Brain pericyte (primary cell): ENCODE data around the gene OR10J5.
"Not testable (repeated sequence)": the region's sequence is repeated elsewhere in the genome, so short reads cannot be mapped to it uniquely, and the experiment has no call there.

ENCODE experiments used
- DNase-seq: peaks from one replicate; pipeline ENCODE4 v3.0.0-alpha.2; 2012; ENCODE audit warnings: low read depth, low spot score

OR10J5 gene

GRCh38 chr1:159535907-159536306, at the start of gene OR10J5:
Gene OR10J5, minus strand, starts transcription at chr1:159536007. Its CDS starts 0 bp downstream, at chr1:159536007.
- DNase-seq, result no peak

DNA sequence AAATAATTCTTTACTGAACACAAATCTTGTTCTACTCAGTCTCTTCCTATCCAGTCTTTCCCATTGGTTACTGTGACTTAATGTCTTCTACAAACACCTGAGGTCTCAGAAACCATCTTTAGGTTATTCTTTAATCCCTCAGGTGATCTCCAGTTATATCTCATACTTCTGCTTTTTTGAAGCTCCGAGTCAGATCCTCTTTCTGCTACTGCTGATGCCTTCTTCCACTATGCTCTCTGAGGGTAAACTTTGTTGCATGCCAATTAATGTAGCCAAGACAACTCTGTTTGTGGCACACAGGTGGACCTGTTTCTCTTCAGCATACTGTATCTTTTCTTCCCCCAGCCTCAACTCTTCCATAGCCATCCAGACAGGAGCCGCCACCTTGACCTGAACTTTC, 48.7 kb upstream of the OR10J5 start:
- no peak for DNase-seq

DNA sequence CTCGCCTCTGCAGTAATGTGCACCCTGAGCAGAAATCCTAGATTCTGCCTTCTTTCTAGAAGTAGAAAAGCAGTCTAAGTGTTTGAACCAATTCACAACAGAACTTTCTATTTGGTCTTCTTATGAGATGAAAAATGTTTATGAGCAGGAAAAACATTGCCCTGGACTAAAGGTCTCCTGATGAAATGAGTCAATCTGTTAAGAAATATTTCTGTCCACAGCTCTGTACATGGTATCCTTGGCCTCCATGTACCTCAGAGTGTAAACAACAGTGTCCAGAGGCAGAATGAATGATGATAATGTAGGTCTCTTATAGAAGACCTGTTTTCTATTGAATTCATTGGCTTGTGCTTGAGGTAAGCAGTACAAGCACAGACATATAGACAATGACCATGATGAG, 45.6 kb upstream of the OR10J5 start:
- no peak for DNase-seq

DNA sequence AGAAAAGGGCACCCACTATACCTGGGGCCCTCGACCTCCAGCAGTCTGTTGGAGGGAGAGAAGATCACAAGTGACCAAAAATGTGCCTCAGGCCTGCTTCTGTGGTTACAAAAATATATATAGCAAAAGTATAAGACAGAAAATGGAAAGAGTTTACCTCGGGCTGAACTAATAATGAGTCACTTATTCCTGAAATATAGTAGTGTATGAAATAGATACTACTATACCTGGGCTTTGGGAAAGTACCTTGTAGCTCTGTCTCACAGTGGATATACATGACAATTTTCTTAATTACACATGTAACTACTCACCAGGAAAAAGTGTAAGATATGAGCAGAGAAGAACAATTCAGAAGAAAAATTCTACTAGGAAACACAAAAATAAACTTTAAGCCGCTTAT, 44.5 kb upstream of the OR10J5 start:
- no peak for DNase-seq

DNA sequence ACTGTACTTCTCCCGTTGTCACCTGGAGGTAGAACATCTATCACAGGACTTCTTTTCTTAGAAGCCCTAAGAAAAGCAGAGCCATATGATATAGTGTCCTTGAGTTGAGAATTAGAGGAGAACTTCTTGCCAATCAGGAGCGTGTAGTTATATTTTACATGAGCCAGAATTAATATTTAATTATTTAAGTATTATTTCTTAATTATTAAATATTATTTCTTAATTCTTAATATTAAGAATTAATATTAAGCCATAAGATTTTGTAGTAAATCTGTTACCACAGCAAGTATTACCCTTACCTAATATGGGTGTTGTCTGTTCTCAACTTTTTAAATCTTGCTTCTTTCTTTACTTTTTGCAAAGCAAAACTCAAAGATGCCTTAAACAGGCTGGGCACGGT, 41.6 kb upstream of the OR10J5 start:
- no peak for DNase-seq

DNA sequence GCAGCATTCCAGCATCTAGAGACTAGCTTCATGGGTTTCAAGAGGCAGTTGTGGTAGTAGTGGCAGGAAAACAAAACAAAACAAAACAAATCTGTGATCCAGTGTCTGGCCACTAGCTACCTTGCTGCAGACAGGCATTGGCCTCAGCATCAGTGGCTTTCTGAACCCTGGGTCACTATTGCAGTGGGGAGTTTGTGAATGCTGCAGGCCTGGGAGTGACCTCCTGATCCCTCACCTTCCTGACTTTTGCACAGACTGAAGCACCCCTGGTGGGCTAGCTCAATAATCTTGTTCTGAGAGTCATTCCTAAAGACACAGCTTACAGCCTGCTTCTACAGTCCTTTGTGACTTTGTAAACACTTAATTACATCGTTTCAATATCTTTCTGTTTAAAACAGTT, 26.9 kb upstream of the OR10J5 start:
- DNase-seq, result no peak

DNA sequence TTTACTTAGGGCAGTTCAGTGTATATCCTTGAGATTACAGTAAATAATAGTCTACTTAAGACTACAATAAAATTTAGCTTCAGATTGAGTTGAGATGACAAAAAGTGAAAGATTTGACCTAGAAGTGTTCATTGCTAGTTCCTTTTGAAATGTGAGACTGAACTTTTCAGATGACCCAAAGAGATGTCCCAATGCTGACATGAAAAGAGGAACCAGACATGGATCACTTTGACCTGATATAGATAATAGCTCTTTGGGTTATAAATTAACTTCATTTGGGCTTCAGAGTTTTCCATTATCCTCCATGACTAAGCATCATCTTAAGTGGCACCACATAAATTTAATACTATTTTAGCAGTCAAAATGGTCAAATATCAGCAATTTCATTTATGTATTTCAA, 25.7 kb upstream of the OR10J5 start:
- no peak for DNase-seq

DNA sequence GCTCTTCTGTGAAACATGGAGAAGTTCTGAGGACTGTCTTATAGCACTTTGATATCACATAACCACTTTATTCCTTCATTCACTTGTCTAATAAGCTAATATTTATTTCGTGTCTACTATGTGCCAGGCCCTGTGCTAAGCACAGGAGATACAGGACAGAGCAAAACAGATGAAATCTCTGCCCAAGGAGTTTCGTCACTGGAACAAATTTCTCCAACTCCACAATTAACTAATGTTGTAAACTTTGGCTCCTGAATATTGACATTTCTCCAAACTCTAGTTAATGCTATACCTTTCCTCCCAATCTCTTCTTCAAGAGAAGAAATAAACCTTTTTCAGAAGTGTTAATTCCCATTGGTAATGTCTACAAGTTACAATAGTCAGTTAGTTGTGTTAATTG, 24.8 kb upstream of the OR10J5 start:
- DNase-seq, result no peak

- no peak for DNase-seq
These were observed 21.1 kb upstream of the OR10J5 start for GRCh38 chr1:159556931-159557369.

DNA sequence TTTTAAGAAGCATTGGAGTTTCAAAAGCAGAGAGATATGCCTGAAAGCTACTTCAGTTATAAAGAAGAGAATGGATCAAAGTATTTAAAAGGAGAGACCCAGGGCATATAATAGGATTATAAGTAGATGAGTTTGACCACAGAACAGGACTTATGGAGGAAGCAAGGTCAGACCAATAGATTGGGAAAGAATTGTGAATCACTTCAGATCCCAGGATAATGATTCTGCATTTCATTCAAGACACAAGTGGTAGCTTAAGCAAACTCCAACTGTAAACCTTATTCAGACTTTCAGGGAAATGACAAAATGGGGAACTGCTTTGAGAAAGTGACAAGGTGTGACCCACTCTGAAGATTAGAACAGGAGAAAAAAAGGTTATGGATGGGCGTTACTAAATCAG, 18.9 kb upstream of the OR10J5 start:
- no peak for DNase-seq

- DNase-seq, result no peak
These were observed 18.5 kb upstream of the OR10J5 start for GRCh38 chr1:159554261-159554660.

GRCh38 chr1:159548126-159548525, 12.3 kb upstream of the OR10J5 start:
- DNase-seq, result no peak

GRCh38 chr1:159532922-159533321, 2.9 kb downstream of the OR10J5 start:
- DNase-seq, result no peak

DNA sequence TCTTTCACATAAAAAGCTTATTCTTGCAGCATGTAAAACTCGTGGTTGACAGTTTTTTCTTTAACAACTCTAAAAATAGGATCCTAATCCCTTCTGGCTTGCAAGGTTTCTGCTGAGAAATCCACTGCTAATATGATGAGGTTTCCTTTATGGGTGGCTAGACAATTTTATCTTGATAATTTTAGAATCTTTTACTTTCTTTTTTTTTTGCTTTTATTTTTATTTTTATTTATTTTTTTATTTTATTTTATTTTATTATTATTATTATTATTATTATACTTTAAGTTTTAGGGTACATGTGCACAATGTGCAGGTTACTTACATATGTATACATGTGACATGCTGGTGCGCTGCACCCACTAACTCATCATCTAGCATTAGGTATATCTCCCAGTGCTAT, 11.0 kb downstream of the OR10J5 start:
- DNase-seq, result not testable (repeated sequence)

DNA sequence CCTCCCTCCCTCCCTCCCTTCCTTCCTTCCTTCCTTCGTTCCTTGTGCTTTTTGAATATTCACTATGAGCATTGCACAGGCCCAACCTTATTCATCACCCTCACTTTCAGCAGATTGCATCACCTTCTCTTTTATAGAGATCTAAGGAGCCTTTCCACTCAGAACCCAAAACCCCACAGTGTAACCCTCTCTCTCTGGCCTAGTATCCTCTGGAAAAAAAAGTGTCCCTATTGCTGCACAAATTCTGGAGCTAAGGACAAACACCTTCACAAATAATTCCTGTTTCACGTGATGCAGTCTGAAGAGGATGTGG, 25.6 kb downstream of the OR10J5 start:
- DNase-seq, result no peak

DNA sequence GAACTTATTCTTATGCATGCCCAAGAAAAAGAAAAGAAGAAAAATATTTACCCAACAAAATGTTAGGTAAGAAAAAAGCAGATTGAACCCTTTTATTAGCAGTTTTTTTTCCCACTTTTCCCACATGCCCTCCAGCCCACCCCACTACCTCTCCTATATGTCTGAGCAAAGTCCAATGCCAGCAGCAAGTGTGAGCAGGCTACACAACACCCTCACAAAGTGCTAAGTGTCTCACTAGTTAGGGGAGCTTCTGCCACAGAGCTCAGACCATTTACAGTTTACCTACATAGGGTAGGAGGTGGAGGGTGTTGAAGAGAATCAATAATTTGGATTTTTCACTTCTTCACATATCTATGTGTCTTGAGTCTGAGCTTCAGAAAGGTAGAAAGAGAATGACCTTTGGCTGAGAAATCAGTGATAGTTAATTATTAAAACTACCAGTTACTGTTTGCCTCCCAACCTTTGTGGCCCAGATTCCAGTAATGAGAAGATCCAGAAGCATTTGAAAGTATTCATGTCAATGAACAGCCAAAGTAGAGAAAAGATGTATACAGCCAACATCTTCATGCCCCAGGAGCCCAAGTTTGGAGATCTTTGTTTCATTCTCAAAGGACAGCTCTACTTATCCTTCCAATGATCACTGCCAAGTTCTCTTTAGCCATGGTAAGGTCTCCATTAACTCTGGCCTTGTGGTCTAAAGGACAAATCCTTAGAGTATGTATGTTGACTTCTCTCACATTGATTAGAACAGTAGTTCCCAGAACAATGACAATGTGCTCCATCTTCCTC, 26.2 kb downstream of the OR10J5 start:
- DNase-seq, result no peak

DNA sequence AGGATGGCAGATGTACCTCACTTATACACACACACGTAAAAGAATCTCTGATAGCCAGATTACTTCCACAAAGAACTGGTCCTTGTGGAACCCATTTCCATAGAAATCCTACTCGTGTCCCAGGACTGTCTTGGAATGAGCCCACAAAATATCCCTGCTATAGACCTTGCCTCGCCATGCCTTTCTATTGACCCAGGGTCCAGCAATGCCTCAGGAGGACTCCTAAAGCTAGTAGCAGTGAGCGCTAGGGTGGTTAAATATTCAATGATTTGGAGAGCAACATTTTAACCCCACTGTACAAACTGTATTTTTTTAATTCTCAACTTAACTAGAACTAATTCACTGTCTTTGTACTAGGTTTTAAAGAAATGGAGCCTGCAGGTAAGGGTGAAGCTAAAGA, 26.9 kb downstream of the OR10J5 start:
- DNase-seq, result no peak

DNA sequence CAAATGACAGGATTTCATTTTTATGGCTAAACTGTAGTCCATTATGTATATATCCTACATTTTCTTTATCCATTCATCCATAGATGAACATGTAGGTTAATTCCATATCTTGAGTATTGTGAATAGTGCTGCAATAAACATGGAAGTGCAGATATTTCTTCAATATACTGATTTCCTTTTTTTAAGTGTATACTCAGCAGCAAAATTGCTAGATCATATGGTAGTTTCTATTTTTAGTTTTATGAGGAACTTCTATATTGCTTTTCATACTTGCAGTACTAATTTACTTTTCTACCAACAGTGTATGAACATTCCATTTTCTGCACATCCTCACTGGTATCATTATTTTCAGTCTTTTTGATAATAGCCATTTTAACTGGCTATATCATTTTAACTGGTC, 30.1 kb downstream of the OR10J5 start:
- DNase-seq, result no peak

DNA sequence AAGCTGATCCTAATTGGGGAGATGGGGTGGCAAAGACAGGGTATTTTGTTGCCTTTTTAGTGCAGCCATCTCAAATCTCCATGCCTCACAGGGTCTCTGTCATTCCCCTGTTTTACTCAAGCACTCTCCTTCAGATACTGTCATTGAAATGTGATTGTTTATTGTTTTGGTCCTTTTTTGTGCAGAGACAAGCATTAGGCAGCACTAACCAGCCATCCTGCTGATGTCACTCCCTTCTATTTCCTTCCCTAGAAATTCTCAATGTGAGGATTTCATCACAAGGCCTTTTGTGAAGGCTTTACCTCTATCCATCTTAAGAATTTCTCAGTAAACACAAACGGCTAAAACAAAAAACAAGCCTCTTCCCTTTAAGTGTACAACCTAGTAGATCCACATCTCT, 34.7 kb downstream of the OR10J5 start:
- DNase-seq, result no peak

DNA sequence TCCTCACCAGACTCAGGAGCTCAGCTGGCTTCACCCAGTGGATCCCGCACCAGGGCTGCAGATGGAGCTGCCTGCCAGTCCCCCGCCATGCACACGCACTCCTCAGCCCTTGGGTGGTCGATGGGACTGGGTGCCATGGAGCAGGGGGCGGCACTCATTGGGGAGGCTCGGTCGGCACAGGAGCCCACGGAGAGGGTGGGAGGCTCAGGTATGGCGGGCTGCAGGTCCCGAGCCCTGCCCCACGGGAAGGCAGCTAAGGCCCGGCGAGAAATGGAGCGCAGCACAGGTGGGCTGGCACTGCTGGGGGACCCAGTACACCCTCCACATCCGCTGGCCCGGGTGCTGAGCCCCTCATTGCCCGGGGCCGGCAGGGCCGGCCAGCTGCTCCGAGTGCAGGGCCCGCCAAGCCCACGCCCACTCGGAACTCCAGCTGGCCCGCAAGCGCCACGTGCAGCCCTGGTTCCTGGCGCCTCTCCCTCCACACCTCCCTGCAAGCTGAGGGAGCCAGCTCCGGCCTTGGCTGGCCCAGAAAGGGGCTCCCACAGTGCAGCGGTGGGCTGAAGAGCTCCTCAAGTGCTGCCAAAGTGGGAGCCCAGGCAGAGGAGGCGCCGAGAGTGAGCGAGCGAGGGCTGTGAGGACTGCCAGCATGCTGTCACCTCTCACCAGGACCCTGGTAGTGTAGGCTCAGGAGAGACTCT, 41.1 kb downstream of the OR10J5 start:
- DNase-seq, result not testable (repeated sequence)

DNA sequence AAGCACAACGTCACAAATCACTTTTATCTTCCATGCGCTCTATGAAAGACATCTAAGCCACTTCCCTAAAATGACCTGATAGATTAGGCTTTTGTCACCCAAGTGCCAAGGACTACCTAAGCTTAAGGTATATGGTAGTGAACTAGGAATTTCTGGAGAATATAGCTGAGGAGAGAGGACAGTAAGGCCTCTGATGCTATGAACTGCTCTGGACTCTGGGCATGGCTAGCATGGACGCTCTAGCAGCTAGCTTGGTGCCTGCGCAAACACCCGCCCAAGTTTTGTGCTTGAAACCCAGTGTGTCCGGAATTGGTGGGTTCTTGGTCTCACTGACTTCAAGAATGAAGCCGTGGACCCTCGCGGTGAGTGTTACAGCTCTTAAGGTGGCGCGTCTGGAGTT, 42.5 kb downstream of the OR10J5 start:
- DNase-seq, result no peak

DNA sequence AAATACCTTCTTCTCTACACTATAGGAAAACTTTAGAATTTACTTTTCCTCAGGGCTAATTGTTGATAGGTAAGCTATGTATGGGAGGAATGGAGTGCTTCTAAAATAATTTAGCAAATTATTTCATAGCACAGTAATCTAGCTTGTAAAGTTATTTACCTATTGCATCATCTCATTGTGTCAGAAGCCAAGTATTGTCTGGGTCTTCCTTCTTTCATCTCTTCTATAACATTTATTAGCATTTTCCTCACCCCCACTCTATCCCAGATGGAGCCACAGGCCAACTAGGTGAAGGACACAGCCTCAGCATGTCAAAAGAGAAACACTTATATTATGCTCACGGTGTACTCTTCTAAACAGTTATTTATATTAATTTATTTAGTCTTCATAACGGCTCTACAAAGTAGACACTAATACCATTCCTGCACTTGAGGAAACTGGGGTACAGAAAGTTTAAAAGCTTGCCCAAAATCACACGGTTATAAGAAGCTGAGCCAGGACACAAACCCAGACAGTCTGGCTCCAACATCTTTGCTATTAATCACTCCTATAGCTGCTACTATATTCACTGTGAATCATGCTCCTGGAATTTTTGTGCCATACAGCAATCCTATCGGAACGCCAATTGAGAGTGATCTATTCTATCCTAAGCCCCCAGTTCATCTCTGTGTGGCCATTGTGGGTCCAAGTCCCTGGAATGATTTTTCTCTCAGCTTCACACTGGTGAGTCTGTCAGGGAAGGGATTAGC, 43.1 kb downstream of the OR10J5 start:
- DNase-seq, result no peak
